H9 (cell line): ENCODE data around the gene RNF225. TPM values are rescaled to one million over a fixed set of nuclear protein-coding genes. Genes with fewer than 3 reads are reported as not detected.

ENCODE experiments used
- DNase-seq: peaks from one replicate; pipeline ENCODE4 v3.0.0-alpha.2; 2017
- H2AFZ ChIP-seq: one replicate; pipeline ENCODE4 v1.6.1; 2013; ENCODE audit warnings: mild to moderate bottlenecking, low read length, control low read depth, moderate library complexity
- H2AK5ac ChIP-seq: 2 replicates; pipeline ENCODE4 v1.6.1; 2013; ENCODE audit warnings: low read length, control low read depth, mixed read lengths; ENCODE audit not compliant: insufficient read length
- H2BK120ac ChIP-seq: one replicate; pipeline ENCODE4 v1.6.1; 2013; ENCODE audit warnings: low read depth, mild to moderate bottlenecking, low read length, control low read depth, inconsistent platforms; ENCODE audit not compliant: poor library complexity, severe bottlenecking
- H2BK12ac ChIP-seq: 2 replicates; pipeline ENCODE4 v1.6.1; 2013; ENCODE audit warnings: low read length, control low read depth, mixed read lengths, low read depth; ENCODE audit not compliant: insufficient read length
- H2BK15ac ChIP-seq: 2 replicates; pipeline ENCODE4 v1.6.1; 2013; ENCODE audit warnings: low read depth, low read length, control low read depth
- H2BK20ac ChIP-seq: one replicate; pipeline ENCODE4 v1.6.1; 2013; ENCODE audit warnings: low read depth, mild to moderate bottlenecking, low read length, control low read depth, inconsistent platforms; ENCODE audit not compliant: poor library complexity, severe bottlenecking
- H2BK5ac ChIP-seq: 2 replicates; pipeline ENCODE4 v1.6.1; 2013; ENCODE audit warnings: low read length, control low read depth, mixed read lengths; ENCODE audit not compliant: insufficient read length
- H3K14ac ChIP-seq: 2 replicates; pipeline ENCODE4 v1.6.1; 2013; ENCODE audit warnings: low read length, control low read depth; ENCODE audit not compliant: insufficient read depth
- H3K18ac ChIP-seq: 2 replicates; pipeline ENCODE4 v1.6.1; 2013; ENCODE audit warnings: low read depth, mild to moderate bottlenecking, mixed read lengths, low read length, control low read depth; ENCODE audit not compliant: insufficient read length
- H3K23ac ChIP-seq: 2 replicates; pipeline ENCODE4 v1.6.1; 2013; ENCODE audit warnings: low read length, control low read depth, mixed read lengths, low read depth; ENCODE audit not compliant: insufficient read length
- H3K23me2 ChIP-seq: 2 replicates; pipeline ENCODE4 v1.6.1; 2013; ENCODE audit warnings: low read depth, mild to moderate bottlenecking, mixed read lengths, low read length, control low read depth; ENCODE audit not compliant: insufficient read length, poor library complexity, severe bottlenecking
- H3K27ac ChIP-seq: 2 replicates; pipeline ENCODE4 v1.5.1; 2013; ENCODE audit warnings: low read length, control low read depth, mixed read lengths, low read depth; ENCODE audit not compliant: insufficient read length
- H3K27me3 ChIP-seq: 2 replicates; pipeline ENCODE4 v1.6.1; 2013; ENCODE audit warnings: low read length, control low read depth, inconsistent platforms; ENCODE audit not compliant: insufficient read depth
- H3K4ac ChIP-seq: 2 replicates; pipeline ENCODE4 v1.6.1; 2013; ENCODE audit warnings: low read depth, mild to moderate bottlenecking, control low read depth, inconsistent platforms, low read length, moderate library complexity
- H3K4me1 ChIP-seq: 2 replicates; pipeline ENCODE4 v1.6.1; 2013; ENCODE audit warnings: low read length, control low read depth, inconsistent platforms; ENCODE audit not compliant: insufficient read depth
- H3K4me2 ChIP-seq: 2 replicates; pipeline ENCODE4 v1.6.1; 2013; ENCODE audit warnings: low read length, control low read depth, mixed read lengths; ENCODE audit not compliant: insufficient read length, insufficient read depth
- H3K56ac ChIP-seq: 2 replicates; pipeline ENCODE4 v1.6.1; 2013; ENCODE audit warnings: low read depth, mild to moderate bottlenecking, mixed read lengths, low read length, control low read depth; ENCODE audit not compliant: insufficient read length
- H3K79me1 ChIP-seq: 2 replicates; pipeline ENCODE4 v1.6.1; 2013; ENCODE audit warnings: low read depth, mild to moderate bottlenecking, moderate library complexity, low read length, control low read depth, inconsistent platforms; ENCODE audit not compliant: insufficient read depth, poor library complexity, severe bottlenecking
- H3K79me2 ChIP-seq: 2 replicates; pipeline ENCODE4 v1.6.1; 2013; ENCODE audit warnings: low read length, control low read depth, inconsistent platforms; ENCODE audit not compliant: insufficient read depth
- H3K9ac ChIP-seq: 2 replicates; pipeline ENCODE4 v1.6.1; 2013; ENCODE audit warnings: low read length, control low read depth, mixed read lengths; ENCODE audit not compliant: insufficient read length; ENCODE audit errors: extremely low read depth
- H3K9me3 ChIP-seq: one replicate; pipeline ENCODE4 v1.6.1; 2013; ENCODE audit warnings: low read depth, low read length, inconsistent platforms; ENCODE audit not compliant: control insufficient read depth
- H3T11ph ChIP-seq: one replicate; pipeline ENCODE4 v1.6.1; 2013; ENCODE audit warnings: mild to moderate bottlenecking, low read length, control low read depth, inconsistent platforms
- H4K20me1 ChIP-seq: one replicate; pipeline ENCODE4 v1.6.1; 2013; ENCODE audit not compliant: control insufficient read depth, insufficient read length, insufficient read depth
- H4K5ac ChIP-seq: 2 replicates; pipeline ENCODE4 v1.6.1; 2013; ENCODE audit warnings: low read depth, mild to moderate bottlenecking, mixed read lengths, low read length, control low read depth; ENCODE audit not compliant: insufficient read length
- H4K8ac ChIP-seq: replicated peaks from 2 replicates; pipeline ENCODE4 v1.6.1; 2013; ENCODE audit warnings: low read length, control low read depth, mixed read lengths, low read depth; ENCODE audit not compliant: insufficient read length
- H4K91ac ChIP-seq: 2 replicates; pipeline ENCODE4 v1.6.1; 2013; ENCODE audit warnings: low read depth, mild to moderate bottlenecking, moderate library complexity, mixed read lengths, low read length, control low read depth; ENCODE audit not compliant: insufficient read length
- H3K27ac Mint-ChIP-seq, 3 experiments: 2 replicates in 2 of 3; 3 replicates in 1 of 3; pipeline ENCODE4 v1.8.0; 2020 to 2021; ENCODE audit warnings: mixed read lengths in 3 of 3, mild to moderate bottlenecking in 1 of 3, moderate library complexity in 1 of 3
- H3K27me3 Mint-ChIP-seq: 2 replicates; pipeline ENCODE4 v1.8.0; 2021; ENCODE audit warnings: low read depth, mild to moderate bottlenecking, moderate library complexity, mixed read lengths
- H3K36me3 Mint-ChIP-seq, 3 experiments: 2 replicates in 2 of 3; 3 replicates in 1 of 3; pipeline ENCODE4 v1.8.0; 2020 to 2021; ENCODE audit warnings: low read depth in 3 of 3, mixed read lengths in 3 of 3; ENCODE audit not compliant: insufficient read depth in 1 of 3
- H3K4me1 Mint-ChIP-seq, 2 experiments: 2 replicates each; pipeline ENCODE4 v1.8.0; 2020; ENCODE audit warnings: mixed read lengths in 2 of 2
- H3K4me3 Mint-ChIP-seq, 2 experiments: 2 replicates in 1 of 2; 3 replicates in 1 of 2; pipeline ENCODE4 v1.8.0; 2020 to 2021; ENCODE audit warnings: mild to moderate bottlenecking in 2 of 2, mixed read lengths in 2 of 2, moderate library complexity in 1 of 2
- H3K9me3 Mint-ChIP-seq, 2 experiments: 2 replicates in 1 of 2; 3 replicates in 1 of 2; pipeline ENCODE4 v1.8.0; 2020; ENCODE audit warnings: mild to moderate bottlenecking in 2 of 2, mixed read lengths in 2 of 2, moderate library complexity in 1 of 2
- WGBS: extraction: QIAGEN DNeasy Blood & Tissue Kit; methylation state at CpG from one replicate; pipeline ENCODE4 v1.1.7; 2013; ENCODE audit warnings: missing lambda C conversion rate, low lambda C conversion rate, mixed read lengths; ENCODE audit not compliant: insufficient read length; ENCODE audit errors: extremely low coverage; 5-methylcytosine and 5-hydroxymethylcytosine counted together
- total RNA-seq: library from RNA; stranded (reverse); gene quantifications from 2 replicates; pipeline ENCODE4 v1.2.1, GENCODE V29; 2021
- TF ChIP-seq, protein P1 (sequence below): fragments of 200-600 bp; sonication (generic); conservative IDR thresholded peaks from 3 replicates; pipeline ENCODE4 v1.8.0; 2021; ENCODE audit warnings: antibody characterized with exemption, mild to moderate bottlenecking

RNF225 gene
- total RNA-seq, 1 experiment from 2014 or later = 2.1 TPM

DNA sequence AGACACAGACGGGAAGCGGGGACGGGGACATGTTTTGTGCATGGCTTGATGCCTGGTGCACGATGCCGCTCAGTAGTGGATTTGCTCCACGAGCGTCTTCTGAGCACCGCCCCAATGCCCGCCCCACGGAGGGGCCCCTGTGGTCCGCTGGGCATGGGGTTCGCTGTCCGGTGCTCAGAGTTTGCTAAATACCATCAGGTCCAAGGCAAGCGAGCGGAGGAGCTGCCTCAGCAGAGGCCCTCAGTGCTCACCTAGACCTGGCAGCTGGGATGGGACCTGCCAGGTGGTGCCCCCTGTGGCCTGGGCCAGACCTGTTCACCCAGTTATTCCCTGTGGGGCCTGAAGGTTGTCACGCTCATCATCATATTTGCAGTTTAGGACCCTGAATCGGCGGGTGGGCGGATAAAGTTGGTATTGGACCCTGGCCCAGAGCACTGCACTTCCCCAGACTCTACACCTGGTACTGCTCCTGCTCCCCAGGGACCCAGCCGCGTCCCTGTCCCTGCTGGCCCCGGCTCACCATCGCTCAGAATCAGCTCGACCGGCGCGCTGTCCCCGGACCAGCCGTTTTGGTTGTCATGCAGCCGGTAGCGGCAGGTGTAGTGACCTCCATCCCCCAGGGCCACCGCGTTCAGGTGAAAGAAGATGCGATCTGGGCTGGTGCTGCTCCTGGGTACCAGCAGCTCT lies 44.4 kb upstream of the RNF225 start:
- TF ChIP-seq, protein P1, sequence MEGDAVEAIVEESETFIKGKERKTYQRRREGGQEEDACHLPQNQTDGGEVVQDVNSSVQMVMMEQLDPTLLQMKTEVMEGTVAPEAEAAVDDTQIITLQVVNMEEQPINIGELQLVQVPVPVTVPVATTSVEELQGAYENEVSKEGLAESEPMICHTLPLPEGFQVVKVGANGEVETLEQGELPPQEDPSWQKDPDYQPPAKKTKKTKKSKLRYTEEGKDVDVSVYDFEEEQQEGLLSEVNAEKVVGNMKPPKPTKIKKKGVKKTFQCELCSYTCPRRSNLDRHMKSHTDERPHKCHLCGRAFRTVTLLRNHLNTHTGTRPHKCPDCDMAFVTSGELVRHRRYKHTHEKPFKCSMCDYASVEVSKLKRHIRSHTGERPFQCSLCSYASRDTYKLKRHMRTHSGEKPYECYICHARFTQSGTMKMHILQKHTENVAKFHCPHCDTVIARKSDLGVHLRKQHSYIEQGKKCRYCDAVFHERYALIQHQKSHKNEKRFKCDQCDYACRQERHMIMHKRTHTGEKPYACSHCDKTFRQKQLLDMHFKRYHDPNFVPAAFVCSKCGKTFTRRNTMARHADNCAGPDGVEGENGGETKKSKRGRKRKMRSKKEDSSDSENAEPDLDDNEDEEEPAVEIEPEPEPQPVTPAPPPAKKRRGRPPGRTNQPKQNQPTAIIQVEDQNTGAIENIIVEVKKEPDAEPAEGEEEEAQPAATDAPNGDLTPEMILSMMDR = no peak
- Histone ChIP-seq H4K20me1 (no peaks in the 10 kb centered on the region), H3K18ac (no peak overlapping the region), H4K8ac (no peak overlapping the region), H3K23me2 (peaks cover 6% of the 10 kb centered on the region), H3K9ac (no peak overlapping the region), H2BK120ac (no peak overlapping the region), H4K5ac (no peak overlapping the region), H2BK5ac (no peak overlapping the region), H3K56ac (no peak overlapping the region), H3K23ac (no peak overlapping the region), H3K9me3 (no peaks in the 10 kb centered on the region), H2AK5ac (no peak overlapping the region), H3K4me2 (no peak overlapping the region), H2BK12ac (no peak overlapping the region), H2BK15ac (no peak overlapping the region), H3K79me2 (no peaks in the 10 kb centered on the region), H3K79me1 (no peaks in the 10 kb centered on the region), H3T11ph (no peak overlapping the region), H4K91ac (no peak overlapping the region), H2BK20ac (no peak overlapping the region), H3K14ac (no peak overlapping the region), H3K27ac (no peak overlapping the region), H3K27me3 (no peaks in the 10 kb centered on the region), H3K4me1 (no peaks in the 10 kb centered on the region), H3K4ac (no peak overlapping the region), H2AFZ (no peak overlapping the region)
- WGBS = no CpG with 5 or more reads among the region's 34 CpGs
- H3K4me1 Mint-ChIP-seq = peaks cover 0 to 6% of the 10 kb centered on the region in 2 experiments; a peak in 2 of 4 replicates
- no peaks in the 10 kb centered on the region for H3K9me3 Mint-ChIP-seq
- no peak overlapping the region for H3K27ac Mint-ChIP-seq
- no peak overlapping the region for H3K4me3 Mint-ChIP-seq
- H3K27me3 Mint-ChIP-seq = peaks cover 6% of the 10 kb centered on the region
- H3K36me3 Mint-ChIP-seq = peaks cover 0 to 4% (median 2%) of the 10 kb centered on the region in 3 experiments; a peak in 4 of 7 replicates
- no peak for DNase-seq
